ENCODE results near the gene OR11H7.
"Not testable (repeated sequence)": the region's sequence is repeated elsewhere in the genome, so short reads cannot be mapped to it uniquely, and the experiment has no call there.

OR11H7 gene

GRCh38 chr14:20262642-20263128 is 33.9 kb downstream of the OR11H7 start:
- CTCF ChIA-PET, result no interaction called here
- TF ChIP-seq, protein P1, sequence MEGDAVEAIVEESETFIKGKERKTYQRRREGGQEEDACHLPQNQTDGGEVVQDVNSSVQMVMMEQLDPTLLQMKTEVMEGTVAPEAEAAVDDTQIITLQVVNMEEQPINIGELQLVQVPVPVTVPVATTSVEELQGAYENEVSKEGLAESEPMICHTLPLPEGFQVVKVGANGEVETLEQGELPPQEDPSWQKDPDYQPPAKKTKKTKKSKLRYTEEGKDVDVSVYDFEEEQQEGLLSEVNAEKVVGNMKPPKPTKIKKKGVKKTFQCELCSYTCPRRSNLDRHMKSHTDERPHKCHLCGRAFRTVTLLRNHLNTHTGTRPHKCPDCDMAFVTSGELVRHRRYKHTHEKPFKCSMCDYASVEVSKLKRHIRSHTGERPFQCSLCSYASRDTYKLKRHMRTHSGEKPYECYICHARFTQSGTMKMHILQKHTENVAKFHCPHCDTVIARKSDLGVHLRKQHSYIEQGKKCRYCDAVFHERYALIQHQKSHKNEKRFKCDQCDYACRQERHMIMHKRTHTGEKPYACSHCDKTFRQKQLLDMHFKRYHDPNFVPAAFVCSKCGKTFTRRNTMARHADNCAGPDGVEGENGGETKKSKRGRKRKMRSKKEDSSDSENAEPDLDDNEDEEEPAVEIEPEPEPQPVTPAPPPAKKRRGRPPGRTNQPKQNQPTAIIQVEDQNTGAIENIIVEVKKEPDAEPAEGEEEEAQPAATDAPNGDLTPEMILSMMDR (IDR thresholded peaks at IDR 0.05; ENCODE audit: insufficient read depth, low read length, missing control alignments), result no peak
- POLR2A ChIA-PET, result no interaction called here
- no peak overlapping the region for H3K4me3 ChIP-seq (ENCODE audit: low read depth, low read length)
- no peak for DNase-seq (ENCODE audit: low read depth, low spot score)

- POLR2A ChIA-PET; CTCF ChIA-PET; H3K4me3 ChIP-seq (ENCODE audit: low read depth, low read length); DNase-seq (ENCODE audit: low read depth, low spot score): not testable (repeated sequence)
These were observed 35.6 kb downstream of the OR11H7 start for GRCh38 chr14:20264361-20264760.

GRCh38 chr14:20274062-20274461 is 45.3 kb downstream of the OR11H7 start:
- no peak for DNase-seq (ENCODE audit: low read depth, low spot score)
- TF ChIP-seq, protein P1 (IDR thresholded peaks at IDR 0.05; ENCODE audit: insufficient read depth, low read length, missing control alignments), result no peak
- ChIA-PET POLR2A (no interaction called here), CTCF (no interaction called here)
- H3K4me3 ChIP-seq (ENCODE audit: low read depth, low read length), result no peak overlapping the region

GRCh38 chr14:20277409-20277808 is 48.6 kb downstream of the OR11H7 start:
- POLR2A ChIA-PET, result no interaction called here
- CTCF ChIA-PET, result no interaction called here

DNA sequence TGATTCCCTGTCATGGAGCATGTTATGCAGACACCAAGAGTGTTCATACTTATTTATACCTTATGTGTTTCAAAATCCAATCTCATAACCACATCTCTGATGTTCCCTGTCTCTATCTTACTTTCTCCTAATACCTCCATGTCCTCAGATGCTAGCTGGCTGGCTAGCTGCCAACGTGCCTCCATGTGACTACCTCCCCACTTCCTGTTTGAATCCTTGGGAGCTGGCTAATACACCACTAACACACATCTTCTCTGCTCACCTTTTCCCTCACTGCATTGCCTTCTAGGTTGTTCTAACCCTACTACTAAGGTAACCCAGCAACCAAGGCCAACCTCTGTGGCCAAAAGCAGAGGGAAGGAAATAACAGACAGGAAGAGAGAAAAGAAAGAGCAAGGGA is 49.6 kb downstream of the OR11H7 start:
- CTCF ChIA-PET, result interaction anchor here (1.2 kb wide), 1 partner anchor 137 kb away, joined by 3 read pairs; no protein-coding TSS in a partner anchor
- no peak overlapping the region for H3K4me3 ChIP-seq (ENCODE audit: low read depth, low read length)
- TF ChIP-seq, protein P1 (IDR thresholded peaks at IDR 0.05; ENCODE audit: insufficient read depth, low read length, missing control alignments), result no peak
- POLR2A ChIA-PET, result no interaction called here
- DNase-seq (ENCODE audit: low read depth, low spot score), result no peak

More at GRCh38 chr14:20277409-20277808, 48.6 kb downstream of the OR11H7 start:
- DNase-seq (ENCODE audit: low read depth, low spot score), result no peak
- H3K4me3 ChIP-seq (ENCODE audit: low read depth, low read length), result no peak overlapping the region
- TF ChIP-seq, protein P1 (IDR thresholded peaks at IDR 0.05; ENCODE audit: insufficient read depth, low read length, missing control alignments), result no peak

DNA sequence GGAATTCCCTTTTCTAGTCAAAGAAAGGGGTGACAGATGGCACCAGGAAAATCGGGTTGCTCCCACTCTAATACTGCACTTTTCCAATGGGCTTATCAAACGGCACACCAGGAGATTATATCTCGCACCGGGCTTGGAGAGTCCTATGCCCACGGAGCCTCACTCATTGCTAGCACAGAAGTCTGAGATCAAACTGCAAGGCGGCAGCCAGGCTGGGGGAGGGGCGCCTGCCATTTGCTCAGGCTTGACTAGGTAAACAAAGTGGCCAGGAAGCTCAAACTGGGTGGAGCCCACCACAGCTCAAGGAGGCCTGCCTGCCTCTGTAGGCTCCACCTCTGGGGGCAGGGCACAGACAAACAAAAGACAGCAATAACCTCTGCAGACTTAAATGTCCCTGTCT is 51.5 kb downstream of the OR11H7 start:
- H3K4me3 ChIP-seq (ENCODE audit: low read depth, low read length); DNase-seq (ENCODE audit: low read depth, low spot score); CTCF ChIA-PET; POLR2A ChIA-PET: not testable (repeated sequence)
